Epithelial cell of proximal tubule (primary cell): ENCODE data around the gene MESP2. TPM values are rescaled to one million over a fixed set of nuclear protein-coding genes. Genes with fewer than 3 reads are reported as not detected.

ENCODE experiments used
- DNase-seq: peaks from one replicate; pipeline ENCODE4 v3.0.0-alpha.2; 2011; ENCODE audit warnings: low read depth
- H3K4me3 ChIP-seq: 2 replicates; pipeline ENCODE4 v1.5.1; 2011; ENCODE audit warnings: low read depth, mild to moderate bottlenecking, low read length
- total RNA-seq: library from RNA; depleted of rRNA; stranded (reverse); fragments of >200 nt; gene quantifications from 2 replicates; pipeline ENCODE4 v1.2.3, GENCODE V29; 2015
- TF ChIP-seq, protein P1 (sequence below): conservative IDR thresholded peaks from 2 replicates; pipeline ENCODE4 v1.5.1; 2012; ENCODE audit warnings: low read depth, mild to moderate bottlenecking, low read length

The MESP2 gene
- total RNA-seq, 1 donor from 2014 or later = 1.1 TPM

GRCh38 chr15:89815769-89816168 lies 39.6 kb downstream of the MESP2 start:
- DNase-seq = no peak
- TF ChIP-seq, protein P1, sequence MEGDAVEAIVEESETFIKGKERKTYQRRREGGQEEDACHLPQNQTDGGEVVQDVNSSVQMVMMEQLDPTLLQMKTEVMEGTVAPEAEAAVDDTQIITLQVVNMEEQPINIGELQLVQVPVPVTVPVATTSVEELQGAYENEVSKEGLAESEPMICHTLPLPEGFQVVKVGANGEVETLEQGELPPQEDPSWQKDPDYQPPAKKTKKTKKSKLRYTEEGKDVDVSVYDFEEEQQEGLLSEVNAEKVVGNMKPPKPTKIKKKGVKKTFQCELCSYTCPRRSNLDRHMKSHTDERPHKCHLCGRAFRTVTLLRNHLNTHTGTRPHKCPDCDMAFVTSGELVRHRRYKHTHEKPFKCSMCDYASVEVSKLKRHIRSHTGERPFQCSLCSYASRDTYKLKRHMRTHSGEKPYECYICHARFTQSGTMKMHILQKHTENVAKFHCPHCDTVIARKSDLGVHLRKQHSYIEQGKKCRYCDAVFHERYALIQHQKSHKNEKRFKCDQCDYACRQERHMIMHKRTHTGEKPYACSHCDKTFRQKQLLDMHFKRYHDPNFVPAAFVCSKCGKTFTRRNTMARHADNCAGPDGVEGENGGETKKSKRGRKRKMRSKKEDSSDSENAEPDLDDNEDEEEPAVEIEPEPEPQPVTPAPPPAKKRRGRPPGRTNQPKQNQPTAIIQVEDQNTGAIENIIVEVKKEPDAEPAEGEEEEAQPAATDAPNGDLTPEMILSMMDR = no peak
- no peak overlapping the region for H3K4me3 ChIP-seq

DNA sequence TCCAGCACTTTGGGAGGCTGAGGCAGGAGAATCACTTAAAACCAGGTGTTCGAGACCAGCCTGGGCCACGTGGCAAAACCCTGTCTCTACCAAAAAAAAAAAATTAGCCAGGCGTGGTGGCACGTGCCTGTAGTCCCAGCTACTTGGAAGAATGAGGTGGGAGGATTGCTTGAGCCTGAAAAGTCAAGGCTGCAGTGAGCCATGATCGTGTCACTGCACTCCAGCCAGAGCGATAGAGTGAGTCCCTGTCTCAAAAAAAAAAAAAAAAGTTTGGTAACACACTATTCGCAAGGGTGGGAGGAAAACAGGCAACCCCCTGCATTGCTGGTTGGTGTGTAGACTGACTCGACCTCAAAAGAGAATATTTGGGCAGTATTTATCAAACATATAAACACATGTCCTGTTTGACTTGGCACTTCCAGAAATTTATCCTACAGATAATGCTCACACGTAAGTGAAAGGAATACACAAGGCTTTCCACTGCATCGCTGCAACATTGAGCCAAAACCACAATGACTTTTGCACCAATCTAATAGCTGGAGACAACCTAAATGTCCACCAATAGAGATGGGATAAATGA lies 41.7 kb downstream of the MESP2 start:
- TF ChIP-seq, protein P1 = no peak

GRCh38 chr15:89818287-89818686 lies 42.2 kb downstream of the MESP2 start:
- no peak overlapping the region for H3K4me3 ChIP-seq
- DNase-seq = no peak
- TF ChIP-seq, protein P1 = no peak

More for the DNA sequence above, 41.7 kb downstream of the MESP2 start:
- H3K4me3 ChIP-seq = no peak overlapping the region
- DNase-seq = no peak

DNA sequence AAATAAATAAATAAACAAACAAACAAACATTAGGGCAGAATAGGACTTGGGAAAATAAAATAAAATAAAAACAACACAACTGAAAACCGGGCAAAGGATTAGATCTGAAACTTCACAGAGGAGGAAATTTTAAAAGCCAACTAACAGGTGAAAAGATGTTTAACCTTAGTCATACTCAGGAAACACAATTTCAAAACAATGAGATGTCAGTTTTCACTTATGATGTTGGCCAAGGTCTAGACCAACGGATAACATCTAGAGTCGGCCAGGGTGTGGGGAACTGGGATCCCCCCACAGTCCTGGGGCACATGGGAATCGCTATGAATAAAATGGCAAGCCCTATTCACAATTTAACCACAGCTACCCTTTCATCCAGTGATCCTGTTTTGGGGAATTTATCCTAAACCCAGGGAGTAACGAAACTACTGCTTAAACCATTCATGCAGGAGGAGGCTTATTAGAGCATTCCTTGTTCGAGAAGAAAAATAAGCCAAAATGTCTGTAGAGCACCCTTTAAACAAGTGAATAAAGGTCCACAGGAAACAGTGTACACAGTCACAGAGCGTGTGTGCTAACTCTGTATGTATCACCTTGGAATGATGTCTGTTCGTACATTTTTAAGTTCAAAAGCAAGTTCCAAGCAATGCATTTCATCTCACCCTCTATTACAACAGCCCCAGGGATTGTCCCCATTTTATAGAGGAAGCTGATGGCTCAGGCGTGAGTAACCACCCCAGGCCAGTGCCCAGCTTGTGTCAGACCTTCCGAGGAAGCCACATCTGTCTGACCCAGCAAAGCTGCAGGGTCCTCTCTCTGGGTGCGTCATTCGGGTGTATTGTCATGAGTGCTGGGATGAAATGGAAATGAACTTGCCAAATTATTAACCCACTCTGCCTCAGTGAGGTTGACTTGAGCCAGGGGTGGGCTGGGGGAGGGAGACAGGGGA lies 44.8 kb downstream of the MESP2 start:
- H3K4me3 ChIP-seq = no peak overlapping the region
- TF ChIP-seq, protein P1 = no peak
- no peak for DNase-seq

DNA sequence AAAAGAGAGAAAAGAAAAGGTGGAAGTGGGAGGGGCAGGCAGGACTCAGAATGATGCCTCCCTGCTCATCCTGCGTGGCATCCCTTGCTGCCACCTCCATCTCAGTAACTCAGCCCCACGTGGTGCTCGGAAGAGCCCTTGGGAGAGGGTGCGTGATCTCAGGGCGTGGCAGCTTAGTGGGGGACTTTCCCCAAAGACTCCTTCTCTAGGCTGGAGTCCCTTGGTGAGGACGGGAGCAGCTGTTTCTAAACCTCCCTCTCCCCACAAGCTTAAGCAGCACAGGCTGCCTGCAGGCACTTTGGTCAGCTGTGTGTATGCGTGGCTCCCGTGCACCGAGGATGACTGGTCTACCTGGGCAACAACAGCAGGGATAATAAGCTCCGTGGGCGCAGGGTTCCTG lies 45.9 kb downstream of the MESP2 start:
- no peak for DNase-seq
- TF ChIP-seq, protein P1 = no peak
- H3K4me3 ChIP-seq = no peak overlapping the region

- TF ChIP-seq, protein P1 = no peak
- no peak for DNase-seq
- H3K4me3 ChIP-seq = no peak overlapping the region
These were observed 46.4 kb downstream of the MESP2 start for GRCh38 chr15:89822611-89822950.
